Measurements from ENCODE around the gene AFAP1L2. TPM values are rescaled to one million over a fixed set of nuclear protein-coding genes. Genes with fewer than 3 reads are reported as not detected.

AFAP1L2 gene
- polyA plus RNA-seq, 3 donors: 0.01 to 0.43 TPM; not detected in 1

GRCh38 chr10:114271779-114272167, 132.5 kb downstream of the AFAP1L2 start:
- Mint-ChIP-seq H3K9me3 (peaks cover 0 to 2% (median 0%) of the 10 kb centered on the region in 7 donors), H3K27ac (no peak overlapping the region), H3K36me3 (no peaks in the 10 kb centered on the region), H3K4me3 (no peak overlapping the region), H3K27me3 (ENCODE audit: low read depth in 3 of 3) (peaks cover 3 to 11% (median 6%) of the 10 kb centered on the region in 3 donors), H3K4me1 (no peaks in the 10 kb centered on the region)
- TF ChIP-seq CTCF (IDR thresholded peaks at IDR 0.05): no peak
- Histone ChIP-seq H3K9me3 (replicated peaks in 1 of 2; ENCODE audit: control insufficient read depth in 1 of 2, insufficient read depth in 1 of 2, low read length in 2 of 2) (no peaks in the 10 kb centered on the region), H3K4me3 (replicated peaks in 1 of 3; ENCODE audit: low read depth in 2 of 3, low read length in 3 of 3) (no peak overlapping the region), H3K79me2 (ENCODE audit: insufficient read depth, low read length) (no peaks in the 10 kb centered on the region), H3K27me3 (ENCODE audit: control insufficient read depth in 2 of 2, insufficient read depth in 2 of 2, low read length in 2 of 2) (no peaks in the 10 kb centered on the region), H4K20me1 (ENCODE audit: insufficient read depth, low read length) (no peaks in the 10 kb centered on the region), H3K36me3 (replicated peaks in 1 of 2; ENCODE audit: control insufficient read depth in 1 of 2, insufficient read depth in 2 of 2, low read length in 2 of 2) (no peaks in the 10 kb centered on the region), H3K4me1 (ENCODE audit: control insufficient read depth in 1 of 2, insufficient read depth in 2 of 2, low read length in 2 of 2) (no peaks in the 10 kb centered on the region), H3K27ac (ENCODE audit: low read depth in 1 of 2, low read length in 2 of 2) (no peak overlapping the region), H2AFZ (ENCODE audit: insufficient read depth, low read depth, low read length, poor library complexity, severe bottlenecking) (no peak overlapping the region), H3K9ac (ENCODE audit: insufficient read depth, low read length, poor library complexity, severe bottlenecking) (no peak overlapping the region), H3K4me2 (replicated peaks; ENCODE audit: extremely low read depth, low read length, poor library complexity, severe bottlenecking) (no peak overlapping the region)
- 94% methylated on average over 2 of the region's 4 CpGs for WGBS (ENCODE audit: insufficient coverage)
- intact Hi-C loops (cut with micrococcal nuclease): no loop called here
- no peak for DNase-seq

GRCh38 chr10:114271075-114271778, 133.1 kb downstream of the AFAP1L2 start:
- DNase-seq: no peak
- Histone ChIP-seq H3K79me2 (ENCODE audit: insufficient read depth, low read length) (no peaks in the 10 kb centered on the region), H3K4me3 (replicated peaks in 1 of 3; ENCODE audit: low read depth in 2 of 3, low read length in 3 of 3) (no peak overlapping the region), H3K4me1 (ENCODE audit: control insufficient read depth in 1 of 2, insufficient read depth in 2 of 2, low read length in 2 of 2) (no peaks in the 10 kb centered on the region), H2AFZ (ENCODE audit: insufficient read depth, low read depth, low read length, poor library complexity, severe bottlenecking) (no peak overlapping the region), H3K27ac (ENCODE audit: low read depth in 1 of 2, low read length in 2 of 2) (no peak overlapping the region), H3K36me3 (replicated peaks in 1 of 2; ENCODE audit: control insufficient read depth in 1 of 2, insufficient read depth in 2 of 2, low read length in 2 of 2) (no peaks in the 10 kb centered on the region), H3K27me3 (ENCODE audit: control insufficient read depth in 2 of 2, insufficient read depth in 2 of 2, low read length in 2 of 2) (no peaks in the 10 kb centered on the region), H4K20me1 (ENCODE audit: insufficient read depth, low read length) (no peaks in the 10 kb centered on the region), H3K9me3 (replicated peaks in 1 of 2; ENCODE audit: control insufficient read depth in 1 of 2, insufficient read depth in 1 of 2, low read length in 2 of 2) (no peaks in the 10 kb centered on the region), H3K9ac (ENCODE audit: insufficient read depth, low read length, poor library complexity, severe bottlenecking) (no peak overlapping the region), H3K4me2 (replicated peaks; ENCODE audit: extremely low read depth, low read length, poor library complexity, severe bottlenecking) (no peak overlapping the region)
- TF ChIP-seq CTCF (IDR thresholded peaks at IDR 0.05): no peak
- WGBS (ENCODE audit: insufficient coverage): no CpG with 5 or more reads among the region's 3 CpGs
- H3K9me3 Mint-ChIP-seq: peaks cover 0 to 2% (median 0%) of the 10 kb centered on the region in 7 donors
- H3K27me3 Mint-ChIP-seq (ENCODE audit: low read depth in 3 of 3): peaks cover 3 to 11% (median 6%) of the 10 kb centered on the region in 3 donors
- no peaks in the 10 kb centered on the region for H3K36me3 Mint-ChIP-seq
- intact Hi-C loops (cut with micrococcal nuclease): no loop called here
- no peak overlapping the region for H3K4me3 Mint-ChIP-seq
- H3K4me1 Mint-ChIP-seq: no peaks in the 10 kb centered on the region
- H3K27ac Mint-ChIP-seq: no peak overlapping the region
